ENCODE results near the gene RIMS1.

- TF ChIP-seq CTCF (IDR thresholded peaks at IDR 0.05 in 4 of 5, conservative IDR thresholded peaks at IDR 0.05 in 1 of 5) (no peak), POLR2A (IDR thresholded peaks at IDR 0.05) (no peak)
Observed at GRCh38 chr6:72376736-72377135, 490.4 kb downstream of the RIMS1 start.

Measured in gastrocnemius medialis (tissue), 4 donors.